Measurements from ENCODE around the gene LIM2.
"Not testable (repeated sequence)": the region's sequence is repeated elsewhere in the genome, so short reads cannot be mapped to it uniquely, and the experiment has no call there.

LIM2 gene

DNA sequence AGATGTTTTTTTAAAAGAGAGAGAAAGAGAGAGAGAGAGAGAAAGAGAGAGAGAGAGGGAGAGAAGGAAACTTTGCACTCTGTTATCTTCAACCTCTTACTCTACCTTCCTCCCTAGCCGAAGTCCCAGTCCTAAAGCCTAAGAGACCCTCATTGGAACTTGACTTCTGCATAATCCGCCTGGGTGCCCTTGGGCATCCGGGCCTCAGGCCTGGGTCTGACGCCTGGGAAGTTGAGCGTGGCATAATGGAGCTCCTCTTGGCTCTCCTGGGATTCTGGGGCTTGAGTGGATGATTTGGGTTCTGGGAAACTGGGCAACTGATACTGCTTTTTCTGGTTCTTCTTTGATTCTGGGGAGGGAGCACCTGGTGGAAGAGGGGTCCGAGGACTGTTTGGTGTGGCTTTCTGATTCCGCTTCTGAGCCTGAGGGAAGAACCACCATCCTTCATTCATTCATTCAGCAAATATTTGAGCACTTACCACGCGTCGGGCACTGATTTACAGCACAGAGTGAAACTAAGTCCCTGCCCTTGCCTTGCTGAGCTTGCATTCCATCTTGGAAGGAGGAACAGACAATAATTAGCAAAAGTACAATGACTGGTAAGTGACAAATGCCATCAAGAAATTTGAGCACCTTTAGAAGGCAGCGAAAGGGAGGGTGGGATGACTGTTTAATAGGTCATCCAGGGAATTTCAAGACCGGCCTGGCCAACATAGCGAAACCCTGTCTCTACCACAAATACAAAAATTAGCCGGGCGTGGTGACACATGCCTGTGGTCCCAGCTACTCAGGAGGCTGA lies 23.4 kb upstream of the LIM2 start:
- H3K27me3 Mint-ChIP-seq (ENCODE audit: low read depth) = no peaks in the 10 kb centered on the region
- DNase-seq (ENCODE audit: low spot score) = no peak
- H3K27ac Mint-ChIP-seq = no peak overlapping the region
- H3K4me1 Mint-ChIP-seq (ENCODE audit: low read depth) = peaks cover 8% of the 10 kb centered on the region
- peaks cover 4% of the 10 kb centered on the region for H3K36me3 Mint-ChIP-seq (ENCODE audit: low read depth)
- no peak overlapping the region for H3K4me3 Mint-ChIP-seq
- H3K9me3 Mint-ChIP-seq = no peaks in the 10 kb centered on the region

DNA sequence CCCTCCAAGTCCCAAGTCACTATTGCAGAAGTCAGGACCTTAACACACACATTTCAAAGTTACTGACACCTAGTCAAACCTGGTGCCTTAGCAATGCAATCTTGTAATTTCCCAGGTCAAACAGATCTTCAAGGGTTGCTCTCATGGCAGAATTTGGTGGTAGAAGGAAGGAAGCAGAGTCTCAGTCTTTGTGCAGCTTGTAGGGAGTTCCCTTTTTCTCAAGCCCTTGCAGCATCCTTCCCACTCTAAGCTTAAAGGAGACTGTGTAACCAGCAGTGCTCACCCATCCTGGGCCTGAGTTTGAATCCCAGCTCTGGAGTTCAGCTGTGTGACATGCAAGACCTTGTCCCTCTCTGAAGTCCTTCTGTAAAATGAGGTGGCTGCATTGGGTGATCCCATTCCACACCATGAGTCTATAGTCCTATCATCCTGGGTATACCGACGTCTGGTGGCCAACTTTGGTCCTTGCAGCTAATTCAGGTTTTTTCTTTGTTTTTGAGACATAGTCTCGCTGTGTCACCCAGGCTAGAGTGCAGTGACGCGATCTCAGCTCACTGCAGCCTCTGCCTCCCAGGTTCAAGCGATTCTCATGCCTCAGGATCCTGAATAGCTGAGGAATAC lies 19.8 kb upstream of the LIM2 start:
- Mint-ChIP-seq H3K4me1 (ENCODE audit: low read depth) (peaks cover 8% of the 10 kb centered on the region), H3K4me3 (no peak overlapping the region), H3K27ac (no peak overlapping the region), H3K9me3 (peaks cover 11% of the 10 kb centered on the region), H3K27me3 (ENCODE audit: low read depth) (no peaks in the 10 kb centered on the region), H3K36me3 (ENCODE audit: low read depth) (peaks cover 17% of the 10 kb centered on the region)
- DNase-seq (ENCODE audit: low spot score) = peak; percentile 26

DNA sequence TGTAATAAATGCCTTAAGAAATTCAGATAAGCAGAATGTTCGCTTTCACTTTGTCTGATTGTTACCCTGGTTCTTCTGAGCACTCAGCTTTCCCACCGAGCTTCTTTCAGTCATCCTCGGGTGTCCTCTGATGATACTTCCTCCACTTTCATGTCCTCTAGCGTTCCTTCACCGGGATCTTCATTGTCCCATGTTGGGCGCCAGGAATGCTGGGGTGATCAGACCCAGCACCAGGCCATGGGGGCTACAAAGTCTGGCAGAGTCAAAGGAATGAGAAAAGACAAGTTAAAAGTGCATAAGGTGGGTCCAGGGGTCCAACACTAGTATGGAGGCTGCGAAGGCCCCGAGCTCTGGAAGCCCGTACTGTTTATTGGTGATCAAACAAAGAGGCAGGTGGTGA lies 14.3 kb upstream of the LIM2 start:
- Mint-ChIP-seq H3K9me3 (peaks cover 25% of the 10 kb centered on the region), H3K27ac (no peak overlapping the region), H3K36me3 (ENCODE audit: low read depth) (peaks cover 28% of the 10 kb centered on the region)

DNA sequence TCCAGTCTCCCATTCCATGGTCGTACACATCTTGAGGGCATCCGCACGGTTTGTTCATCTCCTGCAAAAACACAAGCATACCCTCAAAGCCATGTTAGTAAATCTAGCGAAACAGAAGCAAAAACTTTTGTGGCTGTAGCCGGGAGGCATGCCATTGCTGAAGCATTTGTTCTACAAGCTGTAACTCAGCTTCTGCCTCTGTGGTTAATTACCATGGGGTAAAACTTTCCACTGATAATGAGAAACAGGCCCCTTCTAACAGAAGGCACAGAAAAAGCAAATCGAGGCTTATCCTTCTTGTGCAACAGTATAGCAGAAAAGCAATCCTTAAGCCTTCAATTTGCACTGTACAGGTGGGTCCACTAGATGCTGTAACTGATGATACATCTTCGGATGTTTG lies 12.2 kb upstream of the LIM2 start:
- not testable (repeated sequence) for H3K4me3 Mint-ChIP-seq; DNase-seq (ENCODE audit: low spot score); H3K27me3 Mint-ChIP-seq (ENCODE audit: low read depth); H3K27ac Mint-ChIP-seq
- peaks cover 20% of the 10 kb centered on the region for H3K4me1 Mint-ChIP-seq (ENCODE audit: low read depth)
- peaks cover 23% of the 10 kb centered on the region for H3K36me3 Mint-ChIP-seq (ENCODE audit: low read depth)
- H3K9me3 Mint-ChIP-seq = peaks cover 25% of the 10 kb centered on the region

More for the DNA sequence above, 14.3 kb upstream of the LIM2 start:
- Mint-ChIP-seq H3K4me1 (ENCODE audit: low read depth) (peaks cover 9% of the 10 kb centered on the region), H3K27me3 (ENCODE audit: low read depth) (no peaks in the 10 kb centered on the region), H3K4me3 (no peak overlapping the region)
- no peak for DNase-seq (ENCODE audit: low spot score)

- Mint-ChIP-seq H3K27me3 (ENCODE audit: low read depth) (no peaks in the 10 kb centered on the region), H3K4me3 (no peak overlapping the region), H3K4me1 (ENCODE audit: low read depth) (peaks cover 23% of the 10 kb centered on the region), H3K9me3 (peaks cover 25% of the 10 kb centered on the region), H3K36me3 (ENCODE audit: low read depth) (peaks cover 23% of the 10 kb centered on the region), H3K27ac (no peak overlapping the region)
- no peak for DNase-seq (ENCODE audit: low spot score)
Observed at GRCh38 chr19:51399231-51399630, 11.5 kb upstream of the LIM2 start.

- no peak for DNase-seq (ENCODE audit: low spot score)
- H3K27ac Mint-ChIP-seq = no peak overlapping the region
- H3K36me3 Mint-ChIP-seq (ENCODE audit: low read depth) = peaks cover 16% of the 10 kb centered on the region
- no peaks in the 10 kb centered on the region for H3K27me3 Mint-ChIP-seq (ENCODE audit: low read depth)
- peaks cover 18% of the 10 kb centered on the region for H3K9me3 Mint-ChIP-seq
- peaks cover 28% of the 10 kb centered on the region for H3K4me1 Mint-ChIP-seq (ENCODE audit: low read depth)
- H3K4me3 Mint-ChIP-seq = no peak overlapping the region
Observed at GRCh38 chr19:51398096-51398704, 10.4 kb upstream of the LIM2 start.

DNA sequence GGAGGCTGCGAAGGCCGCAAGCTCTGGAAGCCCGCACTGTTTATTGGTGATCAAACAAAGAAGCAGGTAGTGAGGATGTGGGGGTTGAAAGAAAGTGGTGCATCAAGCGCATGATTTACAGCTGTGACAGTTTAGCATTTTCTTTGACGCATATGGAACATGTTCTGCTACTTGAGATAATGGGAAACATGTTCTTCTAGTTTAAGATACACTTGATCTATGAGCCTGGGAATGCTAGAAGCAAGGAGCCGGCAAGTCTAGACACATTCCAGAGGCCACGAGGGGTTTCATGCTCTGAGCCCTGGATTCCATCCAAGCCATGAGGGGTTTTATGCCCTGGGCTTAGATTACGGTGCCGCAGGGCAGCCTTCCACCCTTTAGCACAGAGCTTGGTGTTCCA lies 9.7 kb upstream of the LIM2 start:
- peaks cover 33% of the 10 kb centered on the region for H3K4me1 Mint-ChIP-seq (ENCODE audit: low read depth)
- H3K36me3 Mint-ChIP-seq (ENCODE audit: low read depth) = peaks cover 10% of the 10 kb centered on the region
- not testable (repeated sequence) for H3K27ac Mint-ChIP-seq; H3K27me3 Mint-ChIP-seq (ENCODE audit: low read depth); H3K4me3 Mint-ChIP-seq; DNase-seq (ENCODE audit: low spot score)
- H3K9me3 Mint-ChIP-seq = peaks cover 13% of the 10 kb centered on the region

DNA sequence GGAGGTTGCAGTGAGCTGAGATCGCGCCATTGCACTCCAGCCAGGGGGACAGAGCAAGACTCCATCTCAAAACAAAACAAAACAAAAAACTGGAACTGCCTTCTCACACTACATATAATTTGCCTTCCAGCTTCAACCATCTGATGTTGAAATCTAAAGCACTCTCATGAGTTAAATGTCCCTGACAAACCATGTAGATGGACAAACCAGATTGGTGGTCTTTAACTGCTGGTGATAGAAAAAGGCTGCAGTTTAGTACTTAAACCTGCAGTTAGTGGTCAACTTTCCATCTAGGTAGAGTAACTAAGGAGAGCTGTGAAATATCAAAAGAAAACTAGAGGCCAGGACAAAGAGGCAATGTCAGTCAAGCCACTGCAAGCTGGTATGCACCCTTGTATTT lies 8.4 kb upstream of the LIM2 start:
- Mint-ChIP-seq H3K27me3 (ENCODE audit: low read depth) (no peaks in the 10 kb centered on the region), H3K9me3 (peaks cover 4% of the 10 kb centered on the region), H3K4me3 (no peak overlapping the region), H3K4me1 (ENCODE audit: low read depth) (peaks cover 37% of the 10 kb centered on the region), H3K27ac (peak overlapping the region; percentile 95), H3K36me3 (ENCODE audit: low read depth) (peaks cover 2% of the 10 kb centered on the region)
- no peak for DNase-seq (ENCODE audit: low spot score)

DNA sequence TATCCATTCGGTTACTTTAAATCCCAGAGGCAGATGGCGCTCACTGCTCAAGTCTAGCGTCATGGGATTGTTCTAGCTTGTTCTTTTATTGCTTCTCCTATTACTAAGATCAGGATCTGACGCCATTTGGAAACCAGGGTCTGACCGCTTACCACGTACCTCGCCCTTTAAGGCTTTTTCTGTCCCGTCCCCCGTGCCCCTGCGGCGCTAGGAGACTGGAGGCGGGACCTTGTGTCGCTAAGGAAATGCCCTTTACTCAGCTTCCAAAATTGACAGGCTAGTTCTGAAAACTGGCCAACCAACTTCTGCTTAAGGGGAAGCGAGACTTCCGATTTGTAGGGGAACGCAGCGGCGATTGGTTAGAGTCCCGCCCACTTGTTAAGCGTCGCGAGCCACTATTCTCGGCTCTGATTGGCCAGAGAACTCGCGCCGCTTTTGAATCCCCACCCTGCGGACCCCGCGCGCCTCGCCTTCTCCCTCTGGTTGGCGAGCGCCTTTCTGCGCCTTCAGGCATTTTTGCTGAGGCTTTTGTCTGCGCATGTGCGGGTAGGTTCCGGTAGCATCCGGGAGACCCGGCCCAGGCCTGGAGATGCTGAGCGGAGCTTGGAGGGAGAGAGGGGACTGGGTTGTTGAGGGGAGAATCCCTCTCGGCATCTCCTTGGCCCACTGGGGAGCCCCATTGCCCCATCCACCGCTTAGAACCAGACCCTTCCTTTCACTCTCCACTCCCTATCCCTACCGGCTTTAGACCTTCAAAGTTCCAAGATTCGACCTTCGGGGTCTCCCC lies 6.5 kb upstream of the LIM2 start:
- Mint-ChIP-seq H3K4me3 (peak overlapping the region; percentile 89), H3K27me3 (ENCODE audit: low read depth) (no peaks in the 10 kb centered on the region), H3K27ac (peak overlapping the region; percentile 95), H3K9me3 (no peaks in the 10 kb centered on the region), H3K36me3 (ENCODE audit: low read depth) (no peaks in the 10 kb centered on the region), H3K4me1 (ENCODE audit: low read depth) (peaks cover 38% of the 10 kb centered on the region)
- DNase-seq (ENCODE audit: low spot score) = peak; percentile 97

DNA sequence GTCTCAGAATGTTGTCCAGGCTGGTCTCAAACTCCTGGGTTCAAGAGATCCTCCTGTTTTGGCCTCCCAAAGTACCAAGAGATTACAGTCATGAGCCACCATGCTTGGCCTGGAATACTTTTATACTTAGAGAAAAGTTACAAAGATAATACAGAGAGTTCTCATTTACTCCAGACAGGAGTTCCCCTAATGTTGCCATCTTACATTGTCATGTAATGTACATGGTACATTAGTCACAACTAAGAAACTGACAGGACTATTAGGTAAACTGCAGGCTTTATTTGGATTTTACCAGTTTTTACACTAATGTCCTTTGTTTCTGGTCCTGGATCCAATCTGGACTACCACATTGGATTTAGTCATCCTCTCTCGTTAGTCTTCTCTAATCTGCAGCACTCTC lies 4.9 kb upstream of the LIM2 start:
- H3K27ac Mint-ChIP-seq = peak overlapping the region; percentile 85
- H3K4me3 Mint-ChIP-seq = peak overlapping the region; percentile 76
- H3K4me1 Mint-ChIP-seq (ENCODE audit: low read depth) = peaks cover 36% of the 10 kb centered on the region

GRCh38 chr19:51391073-51391611 lies 3.4 kb upstream of the LIM2 start:
- peaks cover 34% of the 10 kb centered on the region for H3K4me1 Mint-ChIP-seq (ENCODE audit: low read depth)
- peak overlapping the region; percentile 82 for H3K27ac Mint-ChIP-seq
- DNase-seq (ENCODE audit: low spot score) = no peak
- peak overlapping the region; percentile 47 for H3K4me3 Mint-ChIP-seq
- no peaks in the 10 kb centered on the region for H3K36me3 Mint-ChIP-seq (ENCODE audit: low read depth)
- H3K9me3 Mint-ChIP-seq = no peaks in the 10 kb centered on the region
- H3K27me3 Mint-ChIP-seq (ENCODE audit: low read depth) = no peaks in the 10 kb centered on the region

More for the DNA sequence above, 4.9 kb upstream of the LIM2 start:
- Mint-ChIP-seq H3K9me3 (no peaks in the 10 kb centered on the region), H3K36me3 (ENCODE audit: low read depth) (no peaks in the 10 kb centered on the region), H3K27me3 (ENCODE audit: low read depth) (no peaks in the 10 kb centered on the region)
- no peak for DNase-seq (ENCODE audit: low spot score)

DNA sequence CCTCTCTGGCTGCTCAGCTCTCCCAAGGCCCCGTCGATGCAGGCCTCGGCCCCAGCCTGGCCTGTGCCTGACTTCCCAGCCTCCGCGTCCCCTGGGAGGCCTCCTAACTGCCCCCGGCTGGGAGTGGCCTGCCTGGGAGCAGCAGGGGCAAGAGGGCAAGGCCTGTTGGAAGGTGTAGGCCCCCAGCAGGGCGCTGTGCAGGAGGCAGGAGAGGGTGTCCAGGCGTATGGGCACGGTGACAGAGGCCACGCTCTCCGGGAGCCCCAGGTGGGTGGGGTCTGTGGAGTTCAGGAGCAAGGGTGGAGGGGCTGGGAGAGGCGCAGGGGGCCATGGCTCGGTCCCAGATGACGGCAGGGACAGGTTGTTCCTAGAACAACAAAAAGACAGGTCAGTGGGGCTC lies 1.4 kb upstream of the LIM2 start:
- Mint-ChIP-seq H3K27ac (no peak overlapping the region), H3K9me3 (no peaks in the 10 kb centered on the region), H3K4me1 (ENCODE audit: low read depth) (peaks cover 22% of the 10 kb centered on the region), H3K27me3 (ENCODE audit: low read depth) (no peaks in the 10 kb centered on the region), H3K4me3 (no peak overlapping the region), H3K36me3 (ENCODE audit: low read depth) (no peaks in the 10 kb centered on the region)
- DNase-seq (ENCODE audit: low spot score) = no peak

DNA sequence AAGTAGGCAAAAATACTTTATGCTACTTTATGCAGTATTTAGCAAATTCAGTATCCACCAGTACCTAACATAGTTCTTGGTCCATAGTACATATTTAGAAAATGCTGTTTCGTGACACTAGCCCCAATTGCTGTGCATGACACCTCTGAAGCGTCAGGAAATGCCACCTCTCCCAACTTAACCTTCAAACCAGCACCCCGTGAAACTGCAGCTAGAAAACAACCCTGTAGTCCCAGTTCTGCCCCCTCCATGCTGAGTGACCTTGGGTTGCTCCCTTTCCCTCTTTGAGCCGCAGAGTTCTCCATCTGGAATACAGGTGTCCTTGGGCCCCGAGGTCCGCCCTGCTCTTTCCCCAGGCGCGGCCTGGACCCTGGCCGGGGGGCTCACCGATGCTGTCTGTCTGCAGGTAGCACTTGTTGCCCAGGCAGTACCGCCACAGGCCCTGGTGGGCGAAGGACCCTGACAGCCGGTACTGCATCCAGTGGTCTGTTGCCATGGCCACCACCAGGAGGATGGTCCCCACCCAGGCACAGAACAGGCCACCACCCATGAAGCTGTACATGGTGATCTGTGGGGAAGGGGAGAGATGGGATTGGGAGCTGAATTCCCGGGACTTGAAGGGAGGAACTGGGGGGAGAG lies 773 bp downstream of the LIM2 start:
- no peaks in the 10 kb centered on the region for H3K9me3 Mint-ChIP-seq
- no peaks in the 10 kb centered on the region for H3K36me3 Mint-ChIP-seq (ENCODE audit: low read depth)
- H3K27ac Mint-ChIP-seq = no peak overlapping the region
- H3K27me3 Mint-ChIP-seq (ENCODE audit: low read depth) = no peaks in the 10 kb centered on the region
- peaks cover 12% of the 10 kb centered on the region for H3K4me1 Mint-ChIP-seq (ENCODE audit: low read depth)
- no peak overlapping the region for H3K4me3 Mint-ChIP-seq
- no peak for DNase-seq (ENCODE audit: low spot score)

Data from T-helper 2 cell treated with Interferon-gamma antibody and Interleukin-4, amounts not matched to agents 5 μg/mL and 100 μg/mL, for 36 hours (primary cell).